Body of pancreas (tissue), 4 donors: ENCODE measurements around the gene CDKAL1. TPM values are rescaled to one million over a fixed set of nuclear protein-coding genes. Genes with fewer than 3 reads are reported as not detected.
A peak's percentile ranks its signal among the peaks of the same experiment; 100 is the strongest.

Experiments used
- ATAC-seq: fragments of 150-250 bp; one replicate; pipeline ENCODE4 v1.9.1; 2016
- DNase-seq, 4 donors: peaks; one replicate each; pipeline ENCODE4 v3.0.0-alpha.2; 2019
- H3K27ac ChIP-seq, 4 donors: fragments of 200-600 bp; sonication (generic); 1 replicate in 3 of 4; 2 replicates in 1 of 4; pipeline versions ENCODE4 v1.5.1 to v1.6.1; 2016 to 2019; ENCODE audit warnings: mild to moderate bottlenecking in 1 of 4, mixed read lengths in 1 of 4, moderate library complexity in 1 of 4
- H3K27me3 ChIP-seq, 2 donors: fragments of 200-600 bp; sonication (generic); one replicate each; pipeline ENCODE4 v1.6.0; 2016; ENCODE audit warnings: mild to moderate bottlenecking in 1 of 2
- H3K36me3 ChIP-seq, 2 donors: fragments of 200-600 bp; sonication (generic); replicated peaks in 1 of 2; 2 replicates each; pipeline ENCODE4 v1.5.1; 2016; ENCODE audit warnings: low read depth in 2 of 2; ENCODE audit not compliant: insufficient read depth in 1 of 2
- H3K4me1 ChIP-seq: fragments of 200-600 bp; sonication (generic); one replicate; pipeline ENCODE4 v1.6.0; 2016
- H3K4me3 ChIP-seq, 2 donors: fragments of 200-600 bp; sonication (generic); 1 replicate in 1 of 2; 2 replicates in 1 of 2; pipeline ENCODE4 v1.5.1; 2016 to 2019
- H3K9me3 ChIP-seq, 3 donors: fragments of 200-600 bp; sonication (generic); 1 replicate in 2 of 3; 2 replicates in 1 of 3; pipeline ENCODE4 v1.5.1; 2016
- CTCF ChIP-seq, 7 experiments: fragments of 450-650 bp in 4 of 7; fragments of 200-600 bp in 3 of 7; sonication (generic) in 3 of 7; IDR thresholded peaks; one replicate each; pipeline ENCODE4 v1.5.1; 2016 to 2019; ENCODE audit warnings: antibody characterized with exemption in 7 of 7
- POLR2A ChIP-seq, 3 donors: fragments of 450-650 bp; IDR thresholded peaks; one replicate each; pipeline ENCODE4 v1.6.1; 2016; ENCODE audit warnings: antibody characterized with exemption in 3 of 3, mild to moderate bottlenecking in 2 of 3
- WGBS, 2 donors: methylation state at CpG; one replicate each; pipeline ENCODE4 v1.1.5; 2017; 5-methylcytosine and 5-hydroxymethylcytosine counted together
- intact Hi-C: fragments of 100-400 bp; cut with DNase I; formaldehyde crosslinking; loops from one replicate; pipeline ENCODE4 v1.15.1; 2023
- total RNA-seq, 2 donors: library from RNA; depleted of rRNA; stranded (reverse); fragments of >200 nt; gene quantifications; one replicate each; pipeline ENCODE4 v1.1.0, GENCODE V29; 2016

The CDKAL1 gene
- total RNA-seq, 2 donors from 2014 or later: 16.3 to 18.1 TPM

GRCh38 chr6:21107796-21108195 is 573.5 kb downstream of the CDKAL1 start:
- 93 to 95% methylated on average over 3 of the region's 3 CpGs for WGBS, 2 donors
- no peak for DNase-seq
- Histone ChIP-seq H3K36me3 (no peaks in the 10 kb centered on the region), H3K27me3 (no peaks in the 10 kb centered on the region), H3K27ac (no peak overlapping the region), H3K4me3 (no peak overlapping the region), H3K4me1 (peaks cover 31% of the 10 kb centered on the region), H3K9me3 (no peaks in the 10 kb centered on the region)
- TF ChIP-seq POLR2A (IDR thresholded peaks at IDR 0.05) (no peak), CTCF (IDR thresholded peaks at IDR 0.05) (no peak)
- intact Hi-C loops: no loop called here
- ATAC-seq: no peak

- Histone ChIP-seq H3K27ac (no peak overlapping the region), H3K36me3 (no peaks in the 10 kb centered on the region), H3K4me3 (no peak overlapping the region), H3K4me1 (peaks cover 16% of the 10 kb centered on the region), H3K9me3 (no peaks in the 10 kb centered on the region), H3K27me3 (no peaks in the 10 kb centered on the region)
- intact Hi-C loops: no loop called here
- TF ChIP-seq CTCF (IDR thresholded peaks at IDR 0.05) (no peak), POLR2A (IDR thresholded peaks at IDR 0.05) (no peak)
- DNase-seq: no peak
- WGBS, 2 donors: 65 to 74% methylated on average over 5 of the region's 5 CpGs
- no peak for ATAC-seq
These were observed 575.3 kb downstream of the CDKAL1 start for GRCh38 chr6:21109391-21110178.

GRCh38 chr6:21110684-21111083 is 576.4 kb downstream of the CDKAL1 start:
- no peaks in the 10 kb centered on the region for H3K36me3 ChIP-seq
- peaks cover 16% of the 10 kb centered on the region for H3K4me1 ChIP-seq
- H3K27ac ChIP-seq: no peak overlapping the region
- intact Hi-C loops: no loop called here
- no peak overlapping the region for H3K4me3 ChIP-seq
- TF ChIP-seq POLR2A (IDR thresholded peaks at IDR 0.05) (no peak), CTCF (IDR thresholded peaks at IDR 0.05) (no peak)
- no peak for DNase-seq
- WGBS, 2 donors: 93 to 96% methylated on average over 5 of the region's 5 CpGs
- no peak for ATAC-seq
- no peaks in the 10 kb centered on the region for H3K9me3 ChIP-seq
- no peaks in the 10 kb centered on the region for H3K27me3 ChIP-seq

- H3K36me3 ChIP-seq: no peaks in the 10 kb centered on the region
- DNase-seq (peak in 1 of 4 donors; percentile 28), ATAC-seq (peak; percentile 24)
- WGBS, 2 donors: 62 to 72% methylated on average over 4 of the region's 4 CpGs
- H3K4me3 ChIP-seq: no peak overlapping the region
- no peaks in the 10 kb centered on the region for H3K9me3 ChIP-seq
- peak overlapping the region in 1 of 4 donors; percentile 5 for H3K27ac ChIP-seq
- H3K27me3 ChIP-seq: no peaks in the 10 kb centered on the region
- intact Hi-C loops: no loop called here
- peaks cover 16% of the 10 kb centered on the region for H3K4me1 ChIP-seq
- no peak for TF ChIP-seq CTCF (IDR thresholded peaks at IDR 0.05)
- TF ChIP-seq POLR2A (IDR thresholded peaks at IDR 0.05): no peak
These were observed 577.0 kb downstream of the CDKAL1 start for GRCh38 chr6:21111093-21111725.
